Osteoblast (primary cell): ENCODE measurements around the gene CD5L. TPM values are rescaled to one million over a fixed set of nuclear protein-coding genes. Genes with fewer than 3 reads are reported as not detected.

Source experiments
- DNase-seq: peaks from one replicate; pipeline ENCODE4 v3.0.0; 2011; ENCODE audit warnings: low spot score, mixed read lengths; ENCODE audit not compliant: insufficient read length; ENCODE audit errors: missing footprints
- H2AFZ ChIP-seq: 2 replicates; pipeline ENCODE4 v1.6.0; 2011; ENCODE audit warnings: mild to moderate bottlenecking, low read length
- H3K27ac ChIP-seq: 2 replicates; pipeline ENCODE4 v1.5.1; 2011; ENCODE audit warnings: mild to moderate bottlenecking, low read depth, low read length, moderate library complexity
- H3K27me3 ChIP-seq: 2 replicates; pipeline ENCODE4 v1.6.0; 2012; ENCODE audit warnings: mild to moderate bottlenecking, control low read depth, inconsistent platforms, low read length, moderate library complexity; ENCODE audit not compliant: insufficient read depth
- H3K36me3 ChIP-seq: 2 replicates; pipeline ENCODE4 v1.5.1; 2011; ENCODE audit warnings: mild to moderate bottlenecking, low read length, control low read depth, moderate library complexity; ENCODE audit not compliant: insufficient read depth
- H3K4me1 ChIP-seq: 2 replicates; pipeline ENCODE4 v1.5.1; 2011; ENCODE audit warnings: mild to moderate bottlenecking, low read length, control low read depth, moderate library complexity; ENCODE audit not compliant: insufficient read depth
- H3K4me2 ChIP-seq: 2 replicates; pipeline ENCODE4 v1.6.0; 2011; ENCODE audit warnings: mild to moderate bottlenecking, low read length; ENCODE audit not compliant: insufficient read depth
- H3K4me3 ChIP-seq: fragments of 200-600 bp; sonication (generic); 3 replicates; pipeline ENCODE4 v1.5.1; 2012; ENCODE audit warnings: mild to moderate bottlenecking, low read length, inconsistent platforms; ENCODE audit not compliant: insufficient read depth
- H3K79me2 ChIP-seq: 2 replicates; pipeline ENCODE4 v1.6.0; 2012; ENCODE audit warnings: mild to moderate bottlenecking, low read length, control low read depth, inconsistent platforms; ENCODE audit not compliant: insufficient read depth
- H3K9me3 ChIP-seq: 2 replicates; pipeline ENCODE4 v1.5.1; 2011; ENCODE audit warnings: low read depth, low read length, control low read depth
- H4K20me1 ChIP-seq: 2 replicates; pipeline ENCODE4 v1.6.0; 2012; ENCODE audit warnings: mild to moderate bottlenecking, low read length, control low read depth; ENCODE audit not compliant: insufficient read depth
- CTCF ChIP-seq: IDR thresholded peaks from 2 replicates; pipeline ENCODE4 v1.5.1; 2011; ENCODE audit warnings: mild to moderate bottlenecking, low read depth, low read length, moderate library complexity; ENCODE audit errors: extremely low read depth
- total RNA-seq: library from RNA; depleted of rRNA; stranded (reverse); fragments of >200 nt; gene quantifications from 2 replicates; pipeline ENCODE4 v1.2.3, GENCODE V29; 2012

CD5L gene
- total RNA-seq, 1 donor = not detected

GRCh38 chr1:157852476-157852875 lies 10.9 kb upstream of the CD5L start:
- Histone ChIP-seq H3K4me1 (no peaks in the 10 kb centered on the region), H2AFZ (no peak overlapping the region), H3K9me3 (no peaks in the 10 kb centered on the region), H3K79me2 (no peaks in the 10 kb centered on the region), H4K20me1 (no peaks in the 10 kb centered on the region), H3K27ac (no peak overlapping the region), H3K36me3 (no peaks in the 10 kb centered on the region), H3K4me3 (no peak overlapping the region), H3K27me3 (no peaks in the 10 kb centered on the region), H3K4me2 (no peak overlapping the region)
- DNase-seq = no peak
- TF ChIP-seq CTCF = no peak

- TF ChIP-seq CTCF = no peak
- H2AFZ ChIP-seq = no peak overlapping the region
- H4K20me1 ChIP-seq = no peaks in the 10 kb centered on the region
- H3K79me2 ChIP-seq = no peaks in the 10 kb centered on the region
- H3K4me3 ChIP-seq = no peak overlapping the region
- H3K4me2 ChIP-seq = no peak overlapping the region
- H3K4me1 ChIP-seq = no peaks in the 10 kb centered on the region
- no peaks in the 10 kb centered on the region for H3K36me3 ChIP-seq
- no peak overlapping the region for H3K27ac ChIP-seq
- no peak for DNase-seq
- no peaks in the 10 kb centered on the region for H3K9me3 ChIP-seq
- H3K27me3 ChIP-seq = no peaks in the 10 kb centered on the region
Observed at GRCh38 chr1:157849229-157849875, 7.7 kb upstream of the CD5L start.

GRCh38 chr1:157844089-157844830 lies 2.7 kb upstream of the CD5L start:
- no peaks in the 10 kb centered on the region for H3K79me2 ChIP-seq

More at GRCh38 chr1:157844089-157844830, 2.7 kb upstream of the CD5L start:
- no peaks in the 10 kb centered on the region for H3K36me3 ChIP-seq
- no peak for TF ChIP-seq CTCF
- H3K9me3 ChIP-seq = no peaks in the 10 kb centered on the region
- H3K27ac ChIP-seq = no peak overlapping the region
- no peak overlapping the region for H2AFZ ChIP-seq
- H4K20me1 ChIP-seq = no peaks in the 10 kb centered on the region
- no peaks in the 10 kb centered on the region for H3K27me3 ChIP-seq
- H3K4me3 ChIP-seq = no peak overlapping the region
- no peak overlapping the region for H3K4me2 ChIP-seq
- no peak for DNase-seq
- H3K4me1 ChIP-seq = no peaks in the 10 kb centered on the region
